ENCODE measurements around the gene PPP1R13L. TPM values are rescaled to one million over a fixed set of nuclear protein-coding genes. Genes with fewer than 3 reads are reported as not detected.

The PPP1R13L gene
- total RNA-seq, 1 donor = 2.8 TPM

DNA sequence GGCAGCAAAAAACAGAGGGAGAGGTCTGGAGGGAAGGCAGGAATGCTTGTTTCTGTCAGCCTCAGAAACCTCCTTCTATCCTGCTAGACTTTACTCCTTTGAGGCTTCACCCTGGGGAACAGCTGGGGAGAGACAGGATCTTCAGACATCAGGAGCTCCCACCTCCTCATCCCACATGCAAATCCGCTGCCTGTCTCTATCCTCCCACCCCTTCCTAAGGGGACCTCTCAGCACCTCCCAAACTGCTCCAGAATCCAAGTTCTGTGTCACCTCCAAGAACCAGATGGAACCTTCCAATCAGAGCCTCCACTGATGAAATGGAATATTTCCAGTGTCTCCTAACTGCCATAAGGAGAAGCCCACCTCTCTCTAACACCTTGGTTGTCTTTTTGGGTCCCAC is 24.8 kb downstream of the PPP1R13L start:
- no peak for TF ChIP-seq CTCF (IDR thresholded peaks at IDR 0.05; ENCODE audit: insufficient read depth, low read length)
- H3K4me3 ChIP-seq (ENCODE audit: low read depth, low read length) = no peak overlapping the region
- DNase-seq (ENCODE audit: low read depth) = no peak

DNA sequence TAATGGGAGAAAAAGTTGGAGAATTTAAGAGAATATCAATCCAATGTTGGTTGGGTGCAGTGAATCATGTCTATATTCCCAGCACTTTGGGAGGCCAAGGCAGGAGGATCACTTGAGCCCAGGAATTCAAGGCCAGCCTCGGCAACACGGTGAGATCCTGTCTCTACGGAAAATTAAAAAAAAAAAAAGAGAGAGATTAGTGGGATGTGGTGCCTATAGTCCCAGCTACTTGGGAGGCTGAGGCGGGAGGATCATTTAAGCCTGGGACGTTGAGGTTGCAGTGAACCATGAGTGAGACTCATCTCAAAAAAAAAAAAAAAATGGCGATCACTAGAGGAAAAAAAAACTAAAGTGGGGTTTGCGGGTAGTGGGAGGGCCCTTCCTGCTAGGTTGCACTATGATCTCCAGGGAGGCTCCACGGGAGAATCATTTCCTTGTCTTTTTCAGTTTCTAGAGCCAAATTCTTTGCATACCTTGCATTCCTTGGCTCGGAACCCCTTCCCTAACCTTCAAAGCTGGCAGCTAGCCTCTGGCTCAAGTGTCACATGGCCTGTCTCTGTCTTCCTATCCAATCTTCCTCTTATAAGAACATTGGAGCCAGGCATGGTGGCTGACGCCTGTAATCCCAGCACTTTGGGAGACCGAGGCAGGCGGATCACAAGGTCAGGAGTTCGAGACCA is 28.7 kb downstream of the PPP1R13L start:
- no peak overlapping the region for H3K4me3 ChIP-seq (ENCODE audit: low read depth, low read length)
- no peak for TF ChIP-seq CTCF (IDR thresholded peaks at IDR 0.05; ENCODE audit: insufficient read depth, low read length)
- DNase-seq (ENCODE audit: low read depth) = peak; percentile 98

GRCh38 chr19:45370410-45371204 is 34.3 kb downstream of the PPP1R13L start, which contains the start of gene ERCC2:
ERCC2 (minus strand) TSS chr19:45370573; CDS start chr19:45370540, 33 bp downstream.
- peak; percentile 99 for DNase-seq (ENCODE audit: low read depth)
- peak within 1 kb of the TSS; percentile 81 for H3K4me3 ChIP-seq (ENCODE audit: low read depth, low read length)
- no peak for TF ChIP-seq CTCF (IDR thresholded peaks at IDR 0.05; ENCODE audit: insufficient read depth, low read length)

- no peak for TF ChIP-seq CTCF (IDR thresholded peaks at IDR 0.05; ENCODE audit: insufficient read depth, low read length)
- no peak overlapping the region for H3K4me3 ChIP-seq (ENCODE audit: low read depth, low read length)
- no peak for DNase-seq (ENCODE audit: low read depth)
Observed at GRCh38 chr19:45368737-45369340, 36.0 kb downstream of the PPP1R13L start.

DNA sequence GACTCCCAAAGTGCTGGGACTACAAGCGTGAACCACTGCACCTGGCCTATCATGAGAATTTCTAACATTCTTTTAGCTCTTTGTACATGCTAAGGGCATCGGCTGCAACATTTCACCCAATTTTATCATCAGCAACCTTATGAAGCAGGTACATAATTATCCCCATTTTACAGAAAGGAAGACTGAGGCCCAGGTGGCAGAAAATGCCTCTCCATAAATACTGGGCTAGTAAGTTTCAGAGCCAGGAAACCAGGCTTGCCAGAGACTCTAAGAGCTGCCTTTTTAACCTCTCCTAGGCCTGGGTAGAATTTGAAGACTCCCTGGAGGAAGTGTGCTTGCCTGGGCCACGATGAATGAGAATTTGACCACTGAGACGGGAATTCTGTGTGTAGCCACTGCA is 36.7 kb downstream of the PPP1R13L start:
- no peak overlapping the region for H3K4me3 ChIP-seq (ENCODE audit: low read depth, low read length)
- no peak for DNase-seq (ENCODE audit: low read depth)
- no peak for TF ChIP-seq CTCF (IDR thresholded peaks at IDR 0.05; ENCODE audit: insufficient read depth, low read length)

DNA sequence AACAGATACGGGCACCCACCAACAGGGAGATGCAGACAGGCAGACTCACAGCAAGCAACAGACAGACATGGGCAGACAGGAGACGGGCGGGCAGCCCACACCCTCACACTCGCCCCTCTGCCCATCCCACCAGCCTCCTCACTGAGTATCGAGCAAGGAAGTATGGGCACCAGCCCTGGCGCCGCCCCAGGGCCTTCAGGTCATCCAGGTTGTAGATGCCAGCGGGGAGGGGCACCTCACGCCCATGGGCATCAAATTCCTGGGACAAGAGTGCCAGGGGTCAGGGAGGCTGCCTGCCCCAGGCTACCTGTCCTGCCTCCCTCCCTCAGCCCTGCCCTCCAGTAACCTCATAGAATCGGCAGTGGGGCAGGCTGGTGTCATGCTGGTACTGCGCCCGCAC is 40.2 kb downstream of the PPP1R13L start:
- no peak for TF ChIP-seq CTCF (IDR thresholded peaks at IDR 0.05; ENCODE audit: insufficient read depth, low read length)
- no peak for DNase-seq (ENCODE audit: low read depth)
- H3K4me3 ChIP-seq (ENCODE audit: low read depth, low read length) = no peak overlapping the region
